PFSK-1 (cell line): ENCODE results near the gene TACC3.
A peak's percentile ranks its signal among the peaks of the same experiment; 100 is the strongest.

Source experiments
- POLR2AphosphoS5 ChIP-seq: IDR thresholded peaks from 2 replicates; pipeline ENCODE4 v1.6.1; 2012; ENCODE audit warnings: low read depth, mild to moderate bottlenecking, control low read depth, low read length, moderate library complexity
- SIN3A ChIP-seq: IDR thresholded peaks from 2 replicates; pipeline ENCODE4 v1.6.1; 2012; ENCODE audit warnings: mild to moderate bottlenecking, low read length, moderate library complexity, borderline replicate concordance; ENCODE audit not compliant: insufficient read depth

- no peak for TF ChIP-seq SIN3A
- 0 out of 2 replicates have a peak, but pooled peaks have one; percentile 5 for TF ChIP-seq POLR2AphosphoS5
Observed at GRCh38 chr4:1720163-1720983, 948 bp upstream of the TACC3 start.
